ENCODE measurements around the gene MC2R. TPM values are rescaled to one million over a fixed set of nuclear protein-coding genes. Genes with fewer than 3 reads are reported as not detected.

Gene MC2R
- polyA plus RNA-seq, 1 donor from 2014 or later = not detected

DNA sequence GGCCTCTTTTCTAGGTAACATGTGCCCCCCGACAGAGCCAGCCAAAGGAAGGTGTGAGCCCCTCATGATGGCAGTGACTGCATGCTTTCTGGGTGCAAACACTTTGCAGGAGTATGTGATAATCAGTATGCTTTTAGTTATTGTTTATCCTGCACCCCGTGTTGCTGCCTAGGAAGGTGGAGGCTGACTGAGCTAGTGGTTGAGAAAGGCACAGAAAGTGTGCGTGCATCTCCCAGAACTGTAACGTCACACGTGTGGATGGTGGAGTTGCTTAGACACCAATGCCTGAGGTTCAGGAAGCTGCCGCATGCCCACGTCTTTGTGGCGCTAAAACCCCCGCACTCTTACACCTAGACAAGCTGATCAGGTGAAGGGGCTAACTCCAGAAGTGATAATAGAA lies 580 bp downstream of the MC2R start:
- H3K9me3 ChIP-seq (ENCODE audit: low read length) = no peaks in the 10 kb centered on the region
- H4K20me1 ChIP-seq (ENCODE audit: insufficient read depth) = no peaks in the 10 kb centered on the region
- no peaks in the 10 kb centered on the region for H3K27me3 ChIP-seq (ENCODE audit: insufficient read depth, low read depth, low read length)
- H3K36me3 ChIP-seq (ENCODE audit: insufficient read depth, low read length) = no peaks in the 10 kb centered on the region
- no peaks in the 10 kb centered on the region for H3K9me2 ChIP-seq (ENCODE audit: insufficient read depth, low read length)
- TF ChIP-seq REST (IDR thresholded peaks at IDR 0.05; ENCODE audit: borderline replicate concordance) (no peak), EZH2 (IDR thresholded peaks at IDR 0.05; ENCODE audit: borderline replicate concordance, insufficient read depth, low read length, poor library complexity, severe bottlenecking) (no peak), POLR2AphosphoS5 (IDR thresholded peaks at IDR 0.05) (no peak), TAF1 (IDR thresholded peaks at IDR 0.05; ENCODE audit: low read depth) (no peak), MXI1 (conservative IDR thresholded peaks at IDR 0.05; ENCODE audit: poor library complexity, severe bottlenecking) (no peak)
- no peak overlapping the region for H3K9ac ChIP-seq (ENCODE audit: low read length)
- H3K4me2 ChIP-seq (ENCODE audit: low read length) = no peak overlapping the region
- H3K4me3 ChIP-seq (ENCODE audit: low read length) = no peak overlapping the region
- no peak overlapping the region for H2AFZ ChIP-seq (ENCODE audit: low read depth, low read length)
- no peak overlapping the region for H3K27ac ChIP-seq (ENCODE audit: low read length)
- H3K79me2 ChIP-seq (replicated peaks; ENCODE audit: insufficient read depth, low read length) = no peaks in the 10 kb centered on the region
- no peaks in the 10 kb centered on the region for H3F3A ChIP-seq (ENCODE audit: insufficient read depth, low read length, poor library complexity, severe bottlenecking)

GRCh38 chr18:13914170-13914569 lies 1.2 kb downstream of the MC2R start:
- Histone ChIP-seq H3K9me3 (ENCODE audit: low read length) (no peaks in the 10 kb centered on the region), H2AFZ (ENCODE audit: low read depth, low read length) (no peak overlapping the region), H3K4me2 (ENCODE audit: low read length) (no peak overlapping the region), H3F3A (ENCODE audit: insufficient read depth, low read length, poor library complexity, severe bottlenecking) (no peaks in the 10 kb centered on the region), H3K36me3 (ENCODE audit: insufficient read depth, low read length) (no peaks in the 10 kb centered on the region), H3K79me2 (replicated peaks; ENCODE audit: insufficient read depth, low read length) (no peaks in the 10 kb centered on the region), H4K20me1 (ENCODE audit: insufficient read depth) (no peaks in the 10 kb centered on the region), H3K9ac (ENCODE audit: low read length) (no peak overlapping the region), H3K4me3 (ENCODE audit: low read length) (no peak overlapping the region), H3K9me2 (ENCODE audit: insufficient read depth, low read length) (no peaks in the 10 kb centered on the region), H3K27ac (ENCODE audit: low read length) (no peak overlapping the region), H3K27me3 (ENCODE audit: insufficient read depth, low read depth, low read length) (no peaks in the 10 kb centered on the region)
- TF ChIP-seq EP300 (conservative IDR thresholded peaks at IDR 0.05; ENCODE audit: poor library complexity, severe bottlenecking) (no peak), SMC3 (conservative IDR thresholded peaks at IDR 0.05; ENCODE audit: poor library complexity) (no peak)

DNA sequence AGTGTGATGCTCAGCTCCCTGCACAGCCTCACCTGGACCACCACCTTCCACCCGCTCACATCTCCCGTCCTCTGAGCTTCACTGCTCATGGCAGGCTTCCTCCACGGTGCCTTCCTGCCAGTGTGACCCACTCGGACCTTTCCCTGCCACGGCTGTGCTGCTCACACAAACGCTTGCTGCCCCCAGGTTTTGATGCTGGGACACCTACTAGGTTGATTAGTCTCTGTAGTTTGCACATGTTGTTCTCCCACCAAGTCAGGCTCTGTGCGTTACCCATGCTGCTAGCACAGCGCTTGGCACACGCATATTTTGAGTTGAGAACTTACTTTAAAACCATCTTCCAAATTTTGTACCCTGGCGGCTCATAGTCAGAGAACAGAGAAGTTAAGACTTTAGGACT lies 2.1 kb downstream of the MC2R start:
- H3K27ac ChIP-seq (ENCODE audit: low read length) = no peak overlapping the region
- no peaks in the 10 kb centered on the region for H3K79me2 ChIP-seq (replicated peaks; ENCODE audit: insufficient read depth, low read length)
- no peak overlapping the region for H3K4me2 ChIP-seq (ENCODE audit: low read length)
- no peaks in the 10 kb centered on the region for H3K27me3 ChIP-seq (ENCODE audit: insufficient read depth, low read depth, low read length)
- H3K36me3 ChIP-seq (ENCODE audit: insufficient read depth, low read length) = no peaks in the 10 kb centered on the region
- H3K9ac ChIP-seq (ENCODE audit: low read length) = no peak overlapping the region
- no peaks in the 10 kb centered on the region for H3F3A ChIP-seq (ENCODE audit: insufficient read depth, low read length, poor library complexity, severe bottlenecking)
- no peak overlapping the region for H3K4me3 ChIP-seq (ENCODE audit: low read length)
- TF ChIP-seq MXI1 (conservative IDR thresholded peaks at IDR 0.05; ENCODE audit: poor library complexity, severe bottlenecking) = no peak
- no peak for TF ChIP-seq EZH2 (IDR thresholded peaks at IDR 0.05; ENCODE audit: borderline replicate concordance, insufficient read depth, low read length, poor library complexity, severe bottlenecking)
- TF ChIP-seq SMC3 (conservative IDR thresholded peaks at IDR 0.05; ENCODE audit: poor library complexity) = no peak
- TF ChIP-seq TAF1 (IDR thresholded peaks at IDR 0.05; ENCODE audit: low read depth) = no peak
- TF ChIP-seq POLR2AphosphoS5 (IDR thresholded peaks at IDR 0.05) = no peak
- TF ChIP-seq CTCF (IDR thresholded peaks at IDR 0.05; ENCODE audit: poor library complexity, severe bottlenecking) = no peak
- no peak for TF ChIP-seq EP300 (conservative IDR thresholded peaks at IDR 0.05; ENCODE audit: poor library complexity, severe bottlenecking)
- no peak for TF ChIP-seq RAD21 (conservative IDR thresholded peaks at IDR 0.05)
- TF ChIP-seq REST (IDR thresholded peaks at IDR 0.05; ENCODE audit: borderline replicate concordance) = no peak
- H3K9me3 ChIP-seq (ENCODE audit: low read length) = no peaks in the 10 kb centered on the region
- H3K9me2 ChIP-seq (ENCODE audit: insufficient read depth, low read length) = no peaks in the 10 kb centered on the region
- no peaks in the 10 kb centered on the region for H4K20me1 ChIP-seq (ENCODE audit: insufficient read depth)
- no peak overlapping the region for H2AFZ ChIP-seq (ENCODE audit: low read depth, low read length)
